ENCODE data around the gene METTL13. TPM values are rescaled to one million over a fixed set of nuclear protein-coding genes. Genes with fewer than 3 reads are reported as not detected.

METTL13 gene
- polyA plus RNA-seq, 2 of the 4 experiments (the other 2 are of a cell fraction): 53.7 to 54.0 TPM

DNA sequence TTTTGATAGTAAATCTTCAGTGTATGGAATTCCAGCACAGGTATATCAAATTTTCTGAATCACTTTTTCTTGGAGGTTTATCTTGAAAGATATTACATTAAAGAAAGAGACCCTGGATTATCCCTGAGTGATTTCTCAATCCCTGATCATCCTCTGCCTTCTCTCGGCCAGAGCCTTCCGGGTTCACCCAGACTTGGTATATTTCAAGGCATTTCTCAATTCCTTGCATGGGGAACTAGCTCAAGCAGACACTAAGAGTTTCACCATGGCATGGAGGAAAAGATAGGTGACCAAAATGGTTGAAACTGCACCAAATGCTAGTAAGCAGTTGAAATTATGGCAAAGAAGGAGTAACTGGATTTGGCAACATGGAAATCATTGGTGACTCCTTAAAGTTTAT lies 45.3 kb upstream of the METTL13 start:
- ATAC-seq (no peak), DNase-seq (ENCODE audit: low read depth in 1 of 2, low spot score in 1 of 2) (no peak), FAIRE-seq (no peak)
- TF ChIP-seq KDM5A (IDR thresholded peaks at IDR 0.05) (no peak), RARB (CRISPR knock-in tag; IDR thresholded peaks at IDR 0.05) (no peak), BHLHE40 (IDR thresholded peaks at IDR 0.05; ENCODE audit: low read depth, low read length) (no peak), TFCP2L1 (CRISPR knock-in tag; IDR thresholded peaks at IDR 0.05) (no peak), MAZ (IDR thresholded peaks at IDR 0.05; ENCODE audit: borderline replicate concordance, low read depth, low read length) (no peak), CHD4 (IDR thresholded peaks at IDR 0.05; ENCODE audit: borderline replicate concordance) (no peak), ZSCAN20 (CRISPR knock-in tag; IDR thresholded peaks at IDR 0.05) (no peak), ZNF302 (CRISPR knock-in tag; IDR thresholded peaks at IDR 0.05) (no peak)
- TF ChIP-seq, protein P1, sequence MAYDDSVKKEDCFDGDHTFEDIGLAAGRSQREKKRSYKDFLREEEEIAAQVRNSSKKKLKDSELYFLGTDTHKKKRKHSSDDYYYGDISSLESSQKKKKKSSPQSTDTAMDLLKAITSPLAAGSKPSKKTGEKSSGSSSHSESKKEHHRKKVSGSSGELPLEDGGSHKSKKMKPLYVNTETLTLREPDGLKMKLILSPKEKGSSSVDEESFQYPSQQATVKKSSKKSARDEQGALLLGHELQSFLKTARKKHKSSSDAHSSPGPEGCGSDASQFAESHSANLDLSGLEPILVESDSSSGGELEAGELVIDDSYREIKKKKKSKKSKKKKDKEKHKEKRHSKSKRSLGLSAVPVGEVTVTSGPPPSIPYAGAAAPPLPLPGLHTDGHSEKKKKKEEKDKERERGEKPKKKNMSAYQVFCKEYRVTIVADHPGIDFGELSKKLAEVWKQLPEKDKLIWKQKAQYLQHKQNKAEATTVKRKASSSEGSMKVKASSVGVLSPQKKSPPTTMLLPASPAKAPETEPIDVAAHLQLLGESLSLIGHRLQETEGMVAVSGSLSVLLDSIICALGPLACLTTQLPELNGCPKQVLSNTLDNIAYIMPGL (CRISPR knock-in tag; IDR thresholded peaks at IDR 0.05; ENCODE audit: borderline replicate concordance): no peak
- TF ChIP-seq, protein P2, sequence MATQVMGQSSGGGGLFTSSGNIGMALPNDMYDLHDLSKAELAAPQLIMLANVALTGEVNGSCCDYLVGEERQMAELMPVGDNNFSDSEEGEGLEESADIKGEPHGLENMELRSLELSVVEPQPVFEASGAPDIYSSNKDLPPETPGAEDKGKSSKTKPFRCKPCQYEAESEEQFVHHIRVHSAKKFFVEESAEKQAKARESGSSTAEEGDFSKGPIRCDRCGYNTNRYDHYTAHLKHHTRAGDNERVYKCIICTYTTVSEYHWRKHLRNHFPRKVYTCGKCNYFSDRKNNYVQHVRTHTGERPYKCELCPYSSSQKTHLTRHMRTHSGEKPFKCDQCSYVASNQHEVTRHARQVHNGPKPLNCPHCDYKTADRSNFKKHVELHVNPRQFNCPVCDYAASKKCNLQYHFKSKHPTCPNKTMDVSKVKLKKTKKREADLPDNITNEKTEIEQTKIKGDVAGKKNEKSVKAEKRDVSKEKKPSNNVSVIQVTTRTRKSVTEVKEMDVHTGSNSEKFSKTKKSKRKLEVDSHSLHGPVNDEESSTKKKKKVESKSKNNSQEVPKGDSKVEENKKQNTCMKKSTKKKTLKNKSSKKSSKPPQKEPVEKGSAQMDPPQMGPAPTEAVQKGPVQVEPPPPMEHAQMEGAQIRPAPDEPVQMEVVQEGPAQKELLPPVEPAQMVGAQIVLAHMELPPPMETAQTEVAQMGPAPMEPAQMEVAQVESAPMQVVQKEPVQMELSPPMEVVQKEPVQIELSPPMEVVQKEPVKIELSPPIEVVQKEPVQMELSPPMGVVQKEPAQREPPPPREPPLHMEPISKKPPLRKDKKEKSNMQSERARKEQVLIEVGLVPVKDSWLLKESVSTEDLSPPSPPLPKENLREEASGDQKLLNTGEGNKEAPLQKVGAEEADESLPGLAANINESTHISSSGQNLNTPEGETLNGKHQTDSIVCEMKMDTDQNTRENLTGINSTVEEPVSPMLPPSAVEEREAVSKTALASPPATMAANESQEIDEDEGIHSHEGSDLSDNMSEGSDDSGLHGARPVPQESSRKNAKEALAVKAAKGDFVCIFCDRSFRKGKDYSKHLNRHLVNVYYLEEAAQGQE (IDR thresholded peaks at IDR 0.05): no peak
- H3K4me3 ChIP-seq: no peak overlapping the region
- H3K27ac ChIP-seq: no peak overlapping the region
- ChIA-PET POLR2A (no interaction called here), CTCF (interaction anchor here (1.0 to 1.6 kb wide), 2 partner anchors 20 to 249 kb away, joined by 3 to 4 read pairs; no protein-coding TSS in a partner anchor)
- H3K4me2 ChIP-seq: no peak overlapping the region
- WGBS (ENCODE audit: missing lambda C conversion rate): 97% methylated on average over 2 of the region's 2 CpGs
- H3K9me3 ChIP-seq: no peaks in the 10 kb centered on the region
- H3K4me1 ChIP-seq: peaks cover 12% of the 10 kb centered on the region; the same call in 1 of the 3 replicates

DNA sequence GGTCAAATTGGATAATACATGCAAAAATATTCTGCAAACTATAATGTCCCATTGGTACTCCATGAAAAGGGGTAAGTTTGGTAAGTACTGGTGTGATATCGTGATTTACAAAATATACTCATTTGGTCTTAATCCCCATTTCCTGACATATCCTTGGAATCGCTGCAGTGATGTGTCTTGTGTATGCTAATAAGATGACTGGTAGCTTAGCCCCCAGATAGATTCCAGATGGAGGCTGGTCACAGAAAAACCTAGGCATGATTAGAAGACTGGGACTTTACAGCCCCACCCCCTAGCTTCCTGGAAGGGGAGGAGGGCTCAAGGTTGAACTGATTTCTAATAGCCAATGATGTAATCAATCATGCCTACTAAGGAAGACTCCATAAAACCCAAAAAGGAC lies 42.5 kb upstream of the METTL13 start:
- no peak overlapping the region for H3K4me3 ChIP-seq
- ChIA-PET CTCF (interaction anchor here (0.6 to 0.8 kb wide), 2 partner anchors 33 to 271 kb away, joined by 3 read pairs; no protein-coding TSS in a partner anchor), POLR2A (interaction anchor here (0.8 kb wide), 1 partner anchor 43 kb away, joined by 4 read pairs; the partner anchor contains the start of gene METTL13)
- no peaks in the 10 kb centered on the region for H3K9me3 ChIP-seq
- no peak overlapping the region for H3K27ac ChIP-seq
- no peak for FAIRE-seq
- no peak for DNase-seq (ENCODE audit: low read depth in 1 of 2, low spot score in 1 of 2)
- 97% methylated on average over 2 of the region's 2 CpGs for WGBS (ENCODE audit: missing lambda C conversion rate)
- no peak for ATAC-seq
- H3K4me2 ChIP-seq: no peak overlapping the region
- peaks cover 23% of the 10 kb centered on the region; the same call in 2 of the 3 replicates for H3K4me1 ChIP-seq
- TF ChIP-seq TP53 (CRISPR knock-in tag; IDR thresholded peaks at IDR 0.05) (no peak), ZFP36 (IDR thresholded peaks at IDR 0.05; ENCODE audit: borderline replicate concordance, partially characterized antibody) (no peak), NR3C1 (IDR thresholded peaks at IDR 0.05) (no peak)
- TF ChIP-seq, protein P3, sequence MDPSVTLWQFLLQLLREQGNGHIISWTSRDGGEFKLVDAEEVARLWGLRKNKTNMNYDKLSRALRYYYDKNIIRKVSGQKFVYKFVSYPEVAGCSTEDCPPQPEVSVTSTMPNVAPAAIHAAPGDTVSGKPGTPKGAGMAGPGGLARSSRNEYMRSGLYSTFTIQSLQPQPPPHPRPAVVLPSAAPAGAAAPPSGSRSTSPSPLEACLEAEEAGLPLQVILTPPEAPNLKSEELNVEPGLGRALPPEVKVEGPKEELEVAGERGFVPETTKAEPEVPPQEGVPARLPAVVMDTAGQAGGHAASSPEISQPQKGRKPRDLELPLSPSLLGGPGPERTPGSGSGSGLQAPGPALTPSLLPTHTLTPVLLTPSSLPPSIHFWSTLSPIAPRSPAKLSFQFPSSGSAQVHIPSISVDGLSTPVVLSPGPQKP (IDR thresholded peaks at IDR 0.05; ENCODE audit: low read depth, low read length): no peak
- TF ChIP-seq, protein P1 (CRISPR knock-in tag; IDR thresholded peaks at IDR 0.05; ENCODE audit: borderline replicate concordance): no peak
